PFSK-1 (cell line): ENCODE data around the gene SLC1A6.

Experiments used
- FOXP2 ChIP-seq: optimal IDR thresholded peaks from 2 replicates; pipeline ENCODE3; 2011; ENCODE audit warnings: borderline replicate concordance, control low read depth, inconsistent platforms; ENCODE audit not compliant: insufficient read depth; ENCODE audit errors: extremely low read length, extremely low read depth
- POLR2AphosphoS5 ChIP-seq: IDR thresholded peaks from 2 replicates; pipeline ENCODE4 v1.6.1; 2012; ENCODE audit warnings: low read depth, mild to moderate bottlenecking, control low read depth, low read length, moderate library complexity
- REST ChIP-seq, 2 experiments: IDR thresholded peaks; 2 replicates each; pipeline versions ENCODE4 v1.6.1 to v1.8.0; 2011 to 2012; ENCODE audit warnings: low read depth in 2 of 2, low read length in 2 of 2, control low read depth in 1 of 2, inconsistent platforms in 1 of 2, mild to moderate bottlenecking in 1 of 2, moderate library complexity in 1 of 2; ENCODE audit not compliant: insufficient read depth in 1 of 2
- SIN3A ChIP-seq: IDR thresholded peaks from 2 replicates; pipeline ENCODE4 v1.6.1; 2012; ENCODE audit warnings: mild to moderate bottlenecking, low read length, moderate library complexity, borderline replicate concordance; ENCODE audit not compliant: insufficient read depth
- TAF1 ChIP-seq: IDR thresholded peaks from 2 replicates; pipeline ENCODE4 v1.6.1; 2012; ENCODE audit warnings: low read length, control low read depth, borderline replicate concordance; ENCODE audit not compliant: insufficient read depth

Gene SLC1A6

GRCh38 chr19:14992780-14993179 is 13.1 kb upstream of the SLC1A6 start:
- TF ChIP-seq POLR2AphosphoS5 (no peak), FOXP2 (no peak), TAF1 (no peak), SIN3A (no peak), REST (IDR thresholded peaks at IDR 0.05; ENCODE audit: insufficient read depth in 1 of 2, low read depth in 2 of 2, low read length in 2 of 2) (no peak)

GRCh38 chr19:14985133-14985532 is 5.5 kb upstream of the SLC1A6 start:
- TF ChIP-seq FOXP2 (no peak), POLR2AphosphoS5 (no peak), SIN3A (no peak), REST (IDR thresholded peaks at IDR 0.05; ENCODE audit: insufficient read depth in 1 of 2, low read depth in 2 of 2, low read length in 2 of 2) (no peak), TAF1 (no peak)

- no peak for TF ChIP-seq FOXP2
- no peak for TF ChIP-seq POLR2AphosphoS5
- TF ChIP-seq TAF1: no peak
- no peak for TF ChIP-seq REST (IDR thresholded peaks at IDR 0.05; ENCODE audit: insufficient read depth in 1 of 2, low read depth in 2 of 2, low read length in 2 of 2)
- no peak for TF ChIP-seq SIN3A
Observed at GRCh38 chr19:14978161-14978776, 1.4 kb downstream of the SLC1A6 start.

- TF ChIP-seq SIN3A (no peak), TAF1 (no peak), FOXP2 (no peak), POLR2AphosphoS5 (no peak), REST (IDR thresholded peaks at IDR 0.05; ENCODE audit: insufficient read depth in 1 of 2, low read depth in 2 of 2, low read length in 2 of 2) (no peak)
Observed at GRCh38 chr19:14977128-14977527, 2.5 kb downstream of the SLC1A6 start.
